Endodermal cell (in vitro differentiated cells): ENCODE measurements around the gene CYB5A. TPM values are rescaled to one million over a fixed set of nuclear protein-coding genes. Genes with fewer than 3 reads are reported as not detected.

Source experiments
- DNase-seq: peaks from one replicate; pipeline ENCODE4 v3.0.0-alpha.2; 2017
- H3K27ac ChIP-seq: 2 replicates; pipeline ENCODE4 v1.5.1; 2013; ENCODE audit warnings: mild to moderate bottlenecking, low read depth, low read length, moderate library complexity
- H3K27me3 ChIP-seq: 2 replicates; pipeline ENCODE4 v1.6.1; 2013; ENCODE audit warnings: mild to moderate bottlenecking, low read length, moderate library complexity; ENCODE audit not compliant: insufficient read depth, control insufficient read depth, poor library complexity, severe bottlenecking
- H3K36me3 ChIP-seq: 2 replicates; pipeline ENCODE4 v1.7.0; 2013; ENCODE audit warnings: mild to moderate bottlenecking, low read length, moderate library complexity; ENCODE audit not compliant: control insufficient read depth, insufficient read depth
- H3K4me1 ChIP-seq: one replicate; pipeline ENCODE4 v1.7.0; 2013; ENCODE audit warnings: low read length; ENCODE audit not compliant: control insufficient read depth, insufficient read depth
- H3K4me3 ChIP-seq: 2 replicates; pipeline ENCODE4 v1.5.1; 2013; ENCODE audit warnings: mild to moderate bottlenecking, low read length, moderate library complexity
- H3K9ac ChIP-seq: 2 replicates; pipeline ENCODE4 v1.6.1; 2013; ENCODE audit warnings: mild to moderate bottlenecking, low read length, moderate library complexity; ENCODE audit not compliant: poor library complexity, severe bottlenecking; ENCODE audit errors: extremely low read depth
- H3K9me3 ChIP-seq: 2 replicates; pipeline ENCODE4 v1.6.1; 2013; ENCODE audit warnings: mild to moderate bottlenecking, low read length, moderate library complexity; ENCODE audit not compliant: control insufficient read depth
- H3K27ac Mint-ChIP-seq: 2 replicates; pipeline ENCODE4 v1.8.0; 2020; ENCODE audit warnings: mixed read lengths
- H3K27me3 Mint-ChIP-seq: 2 replicates; pipeline ENCODE4 v1.8.0; 2021; ENCODE audit warnings: mild to moderate bottlenecking, mixed read lengths; ENCODE audit not compliant: insufficient read depth
- H3K36me3 Mint-ChIP-seq: 2 replicates; pipeline ENCODE4 v1.8.0; 2020; ENCODE audit warnings: low read depth, mixed read lengths
- H3K4me1 Mint-ChIP-seq: 2 replicates; pipeline ENCODE4 v1.8.0; 2020; ENCODE audit warnings: mixed read lengths
- H3K4me3 Mint-ChIP-seq: 2 replicates; pipeline ENCODE4 v1.8.0; 2020; ENCODE audit warnings: mild to moderate bottlenecking, moderate library complexity, mixed read lengths
- H3K9me3 Mint-ChIP-seq: 2 replicates; pipeline ENCODE4 v1.8.0; 2020; ENCODE audit warnings: mild to moderate bottlenecking, mixed read lengths
- CTCF ChIP-seq: fragments of 200-600 bp; sonication (generic); conservative IDR thresholded peaks from 2 replicates; pipeline ENCODE4 v1.5.0; 2021; ENCODE audit warnings: antibody characterized with exemption, mild to moderate bottlenecking
- WGBS, 2 experiments: methylation state at CpG; one replicate each; pipeline versions ENCODE4 v1.1.5 to v1.1.7; 2013; ENCODE audit warnings: missing lambda C conversion rate in 2 of 2, mixed read lengths in 1 of 2; ENCODE audit not compliant: insufficient coverage in 1 of 2, insufficient read length in 1 of 2; 5-methylcytosine and 5-hydroxymethylcytosine counted together
- total RNA-seq, 2 donors: library from RNA; stranded (reverse); fragmentation: NEBNext Ultra II Directional in 1 of 2; extraction: Animal tissue kit (Norgen Biotek cat#: 25700) in 1 of 2; gene quantifications; 2 replicates in 1 of 2; 3 replicates in 1 of 2; pipeline ENCODE4 v1.2.1, GENCODE V29; 2021

Gene CYB5A
- total RNA-seq, 2 donors from 2014 or later = 72.6 to 124 TPM

- Histone ChIP-seq H3K9ac (no peak overlapping the region), H3K4me1 (peaks cover 4% of the 10 kb centered on the region), H3K4me3 (no peak overlapping the region), H3K27ac (no peak overlapping the region), H3K9me3 (no peaks in the 10 kb centered on the region), H3K36me3 (no peaks in the 10 kb centered on the region), H3K27me3 (no peaks in the 10 kb centered on the region)
- Mint-ChIP-seq H3K4me3 (no peak overlapping the region), H3K36me3 (peaks cover 3% of the 10 kb centered on the region), H3K27ac (no peak overlapping the region), H3K4me1 (peaks cover 38% of the 10 kb centered on the region), H3K9me3 (no peaks in the 10 kb centered on the region), H3K27me3 (no peaks in the 10 kb centered on the region)
- DNase-seq = no peak
- WGBS, 2 experiments = 96 to 100% methylated on average over 1 of the region's 3 CpGs
- no peak for TF ChIP-seq CTCF
Observed at GRCh38 chr18:74271635-74272034, 20.1 kb downstream of the CYB5A start.

GRCh38 chr18:74268933-74269620, 22.7 kb downstream of the CYB5A start:
- no peak for DNase-seq
- no peaks in the 10 kb centered on the region for H3K27me3 Mint-ChIP-seq
- peaks cover 4% of the 10 kb centered on the region for H3K4me1 ChIP-seq
- H3K9ac ChIP-seq = no peak overlapping the region
- H3K4me3 Mint-ChIP-seq = no peak overlapping the region
- no peaks in the 10 kb centered on the region for H3K9me3 Mint-ChIP-seq
- H3K4me1 Mint-ChIP-seq = peaks cover 38% of the 10 kb centered on the region
- peaks cover 5% of the 10 kb centered on the region for H3K36me3 Mint-ChIP-seq
- no peak overlapping the region for H3K27ac ChIP-seq
- TF ChIP-seq CTCF = no peak
- no peak overlapping the region for H3K27ac Mint-ChIP-seq
- no peaks in the 10 kb centered on the region for H3K27me3 ChIP-seq
- WGBS, 2 experiments = 84 to 95% methylated on average over 6 to 11 of the region's 11 CpGs
- H3K4me3 ChIP-seq = no peak overlapping the region
- no peaks in the 10 kb centered on the region for H3K36me3 ChIP-seq
- H3K9me3 ChIP-seq = no peaks in the 10 kb centered on the region

- no peaks in the 10 kb centered on the region for H3K9me3 ChIP-seq
- H3K9ac ChIP-seq = no peak overlapping the region
- 92 to 93% methylated on average over 5 to 7 of the region's 7 CpGs for WGBS, 2 experiments
- H3K27ac ChIP-seq = no peak overlapping the region
- H3K9me3 Mint-ChIP-seq = no peaks in the 10 kb centered on the region
- TF ChIP-seq CTCF = no peak
- peaks cover 29% of the 10 kb centered on the region for H3K4me1 Mint-ChIP-seq
- no peaks in the 10 kb centered on the region for H3K27me3 Mint-ChIP-seq
- H3K4me3 Mint-ChIP-seq = no peak overlapping the region
- H3K4me1 ChIP-seq = no peaks in the 10 kb centered on the region
- peaks cover 8% of the 10 kb centered on the region for H3K36me3 Mint-ChIP-seq
- no peaks in the 10 kb centered on the region for H3K27me3 ChIP-seq
- H3K36me3 ChIP-seq = no peaks in the 10 kb centered on the region
- H3K4me3 ChIP-seq = no peak overlapping the region
- H3K27ac Mint-ChIP-seq = no peak overlapping the region
- peak; percentile 65 for DNase-seq
Observed at GRCh38 chr18:74268175-74268574, 23.6 kb downstream of the CYB5A start.
